Tibial nerve (tissue), 3 donors: ENCODE results near the gene ZNF665.

Experiments
- CTCF ChIP-seq, 5 experiments: fragments of 200-600 bp in 3 of 5; fragments of 450-650 bp in 2 of 5; sonication (generic) in 3 of 5; IDR thresholded peaks; one replicate each; pipeline ENCODE4 v1.5.1; 2016 to 2019; ENCODE audit warnings: antibody characterized with exemption in 5 of 5, mild to moderate bottlenecking in 3 of 5, moderate library complexity in 2 of 5
- POLR2A ChIP-seq, 2 donors: fragments of 450-650 bp; IDR thresholded peaks; one replicate each; pipeline ENCODE4 v1.6.1; 2017; ENCODE audit warnings: antibody characterized with exemption in 2 of 2, mild to moderate bottlenecking in 2 of 2, moderate library complexity in 2 of 2

- TF ChIP-seq CTCF (IDR thresholded peaks at IDR 0.05) (peak in 1 of 5 experiments; percentile 10), POLR2A (IDR thresholded peaks at IDR 0.05) (peak; percentile 31 to 67)
Observed at GRCh38 chr19:53196777-53197396, 3.7 kb upstream of the ZNF665 start.
